Measurements from ENCODE around the gene FRMD4A.

DNA sequence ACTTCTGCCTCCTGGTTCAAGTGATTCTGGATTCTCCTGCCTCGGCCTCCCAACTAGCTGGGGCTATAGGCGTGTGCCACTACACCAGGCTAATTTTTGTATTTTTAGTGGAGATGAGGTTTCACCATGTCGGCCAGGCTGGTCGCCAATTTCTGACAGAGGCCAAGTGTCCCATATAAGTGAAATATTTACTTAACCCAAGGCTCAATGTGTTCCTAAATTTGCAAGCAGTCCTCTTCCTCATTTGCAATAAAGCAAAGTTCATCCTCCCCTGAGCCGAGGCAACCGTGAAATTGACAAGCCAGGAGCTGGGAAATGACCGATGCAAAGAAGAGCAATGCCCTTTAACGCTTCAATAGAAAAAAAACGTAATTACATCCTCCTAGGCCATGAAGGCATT lies 347.7 kb downstream of the FRMD4A start:
- TF ChIP-seq EZH2 (IDR thresholded peaks at IDR 0.05; ENCODE audit: low read length, unreplicated experiment) (no peak), CTCF (conservative IDR thresholded peaks at IDR 0.05; ENCODE audit: low read depth, low read length) (no peak)
